Fibroblast of pulmonary artery (primary cell): ENCODE measurements around the gene MELTF.
"Not testable (repeated sequence)": the region's sequence is repeated elsewhere in the genome, so short reads cannot be mapped to it uniquely, and the experiment has no call there.

Source experiments
- DNase-seq: peaks from one replicate; pipeline ENCODE4 v3.0.0-alpha.2; 2010; ENCODE audit warnings: low read depth
- H3K4me3 ChIP-seq: replicated peaks from 2 replicates; pipeline ENCODE4 v1.5.1; 2011; ENCODE audit warnings: low read depth, mild to moderate bottlenecking, control low read depth, low read length, moderate library complexity
- CTCF ChIP-seq: IDR thresholded peaks from 2 replicates; pipeline ENCODE4 v1.5.1; 2011; ENCODE audit warnings: mild to moderate bottlenecking, control low read depth, low read length, inconsistent platforms; ENCODE audit errors: missing control alignments

MELTF gene

GRCh38 chr3:197042539-197042938 lies 12.9 kb upstream of the MELTF start:
- H3K4me3 ChIP-seq, result no peak overlapping the region
- no peak for DNase-seq
- TF ChIP-seq CTCF, result no peak

GRCh38 chr3:197041875-197042488 lies 12.4 kb upstream of the MELTF start:
- no peak for DNase-seq
- no peak overlapping the region for H3K4me3 ChIP-seq
- no peak for TF ChIP-seq CTCF

- no peak for DNase-seq
- no peak overlapping the region for H3K4me3 ChIP-seq
- no peak for TF ChIP-seq CTCF
Observed at GRCh38 chr3:197040658-197041057, 11.0 kb upstream of the MELTF start.

- no peak for TF ChIP-seq CTCF
- no peak overlapping the region for H3K4me3 ChIP-seq
- no peak for DNase-seq
Observed at GRCh38 chr3:197038679-197039462, 9.3 kb upstream of the MELTF start.

- no peak for TF ChIP-seq CTCF
- no peak for DNase-seq
- H3K4me3 ChIP-seq, result no peak overlapping the region
Observed at GRCh38 chr3:197035577-197035976, 6.0 kb upstream of the MELTF start.

- H3K4me3 ChIP-seq, DNase-seq: not testable (repeated sequence)
Observed at GRCh38 chr3:197034778-197035177, 5.2 kb upstream of the MELTF start.

GRCh38 chr3:197033764-197034163 lies 4.1 kb upstream of the MELTF start:
- H3K4me3 ChIP-seq, DNase-seq: not testable (repeated sequence)
